ENCODE data around the gene NOC2L.
"Not testable (repeated sequence)": the region's sequence is repeated elsewhere in the genome, so short reads cannot be mapped to it uniquely, and the experiment has no call there.

The NOC2L gene

DNA sequence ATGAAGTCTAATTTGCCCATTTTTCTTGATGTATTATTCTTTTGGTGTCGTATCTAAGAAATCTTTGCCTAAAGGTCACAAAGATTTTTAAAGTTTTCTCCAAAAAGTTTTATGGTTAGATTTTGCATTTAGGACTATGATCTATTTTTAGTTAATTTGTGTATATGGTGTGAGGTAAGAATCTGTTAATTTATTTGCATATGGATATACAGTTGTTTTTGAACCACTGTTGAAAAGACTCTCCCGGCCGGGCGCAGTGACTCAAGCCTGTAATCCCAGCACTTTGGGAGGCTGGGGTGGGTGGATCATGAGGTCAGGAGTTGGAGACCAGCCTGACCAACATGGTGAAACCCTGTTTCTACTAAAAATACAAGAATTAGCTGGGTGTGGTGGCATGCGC, 29.0 kb upstream of the NOC2L start:
- not testable (repeated sequence) for H3K9ac ChIP-seq (ENCODE audit: low read depth, low read length); H3K9me3 ChIP-seq (ENCODE audit: control insufficient read depth, insufficient read depth, low read length); H3K4me1 ChIP-seq (ENCODE audit: control insufficient read depth, insufficient read depth, low read length); H3K36me3 ChIP-seq (ENCODE audit: control insufficient read depth, insufficient read depth, low read length); H3K4me3 ChIP-seq (ENCODE audit: low read depth, low read length)
- peaks cover 59% of the 10 kb centered on the region for H3K27me3 ChIP-seq (ENCODE audit: control insufficient read depth, insufficient read depth, low read length)

- Histone ChIP-seq H3K4me3 (ENCODE audit: low read depth, low read length) (no peak overlapping the region), H3K27me3 (ENCODE audit: control insufficient read depth, insufficient read depth, low read length) (peaks cover 48% of the 10 kb centered on the region), H3K36me3 (ENCODE audit: control insufficient read depth, insufficient read depth, low read length) (no peaks in the 10 kb centered on the region), H3K9ac (ENCODE audit: low read depth, low read length) (no peak overlapping the region), H3K9me3 (ENCODE audit: control insufficient read depth, insufficient read depth, low read length) (no peaks in the 10 kb centered on the region), H3K4me1 (ENCODE audit: control insufficient read depth, insufficient read depth, low read length) (no peaks in the 10 kb centered on the region)
Measured at GRCh38 chr1:985126-985525, 26.1 kb upstream of the NOC2L start.

DNA sequence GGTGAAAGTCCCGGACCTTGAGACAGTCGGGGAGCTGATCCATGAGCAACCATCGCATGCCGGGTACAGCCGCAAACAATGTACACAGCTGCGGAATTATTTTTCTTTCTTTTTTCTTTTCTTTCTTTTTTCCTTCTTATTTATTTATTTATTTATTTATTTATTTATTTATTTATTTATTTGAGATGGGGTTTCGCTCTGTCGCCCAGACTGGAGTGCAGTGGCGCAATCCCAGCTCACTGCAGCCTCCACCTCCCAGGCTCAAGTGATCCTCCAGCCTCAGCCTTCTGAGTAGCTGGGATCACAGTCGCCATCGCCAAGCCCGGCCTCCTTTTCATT, 25.4 kb upstream of the NOC2L start:
- Histone ChIP-seq H3K9ac (ENCODE audit: low read depth, low read length) (no peak overlapping the region), H3K27me3 (ENCODE audit: control insufficient read depth, insufficient read depth, low read length) (peaks cover 47% of the 10 kb centered on the region), H3K36me3 (ENCODE audit: control insufficient read depth, insufficient read depth, low read length) (no peaks in the 10 kb centered on the region), H3K4me1 (ENCODE audit: control insufficient read depth, insufficient read depth, low read length) (no peaks in the 10 kb centered on the region), H3K4me3 (ENCODE audit: low read depth, low read length) (no peak overlapping the region), H3K9me3 (ENCODE audit: control insufficient read depth, insufficient read depth, low read length) (no peaks in the 10 kb centered on the region)

DNA sequence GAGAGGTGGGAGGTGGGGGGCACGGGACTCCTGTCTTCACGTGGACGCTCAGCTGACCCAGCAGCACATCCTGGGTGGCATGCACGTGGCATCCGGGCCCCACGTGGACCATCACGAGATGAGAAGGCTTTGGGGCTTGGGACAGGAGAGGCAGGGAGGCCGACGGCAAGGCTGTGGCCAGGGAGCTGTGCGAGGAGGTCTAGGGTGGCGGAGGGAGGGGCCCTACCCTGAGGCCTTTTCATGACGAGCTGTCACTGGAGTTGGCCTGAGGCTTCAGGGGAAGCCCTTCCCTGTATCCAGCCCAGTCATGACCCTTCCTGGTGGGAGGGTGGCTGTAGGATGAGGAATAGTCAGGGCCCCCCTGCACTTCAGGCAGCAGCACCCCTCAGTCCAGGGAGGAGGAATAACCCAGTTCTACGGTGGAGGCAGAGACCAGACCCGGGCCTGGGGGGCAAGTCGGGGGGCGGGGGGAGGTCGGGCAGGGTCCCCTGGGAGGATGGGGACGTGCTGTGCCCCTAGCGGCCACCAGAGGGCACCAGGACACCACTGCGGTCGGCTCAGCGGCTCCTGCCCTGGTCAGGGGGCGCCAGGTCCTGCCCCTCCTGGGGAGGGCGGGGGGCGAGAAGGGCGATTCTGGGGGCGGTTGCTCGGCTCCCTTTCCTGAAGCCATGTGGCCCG, 24.9 kb upstream of the NOC2L start:
- H3K36me3 ChIP-seq (ENCODE audit: control insufficient read depth, insufficient read depth, low read length) = no peaks in the 10 kb centered on the region
- peaks cover 42% of the 10 kb centered on the region for H3K27me3 ChIP-seq (ENCODE audit: control insufficient read depth, insufficient read depth, low read length)
- H3K4me1 ChIP-seq (ENCODE audit: control insufficient read depth, insufficient read depth, low read length) = no peaks in the 10 kb centered on the region
- H3K9ac ChIP-seq (ENCODE audit: low read depth, low read length) = no peak overlapping the region
- no peaks in the 10 kb centered on the region for H3K9me3 ChIP-seq (ENCODE audit: control insufficient read depth, insufficient read depth, low read length)
- H3K4me3 ChIP-seq (ENCODE audit: low read depth, low read length) = no peak overlapping the region

GRCh38 chr1:982765-983436, 23.8 kb upstream of the NOC2L start:
- Histone ChIP-seq H3K36me3 (ENCODE audit: control insufficient read depth, insufficient read depth, low read length) (no peaks in the 10 kb centered on the region), H3K9ac (ENCODE audit: low read depth, low read length) (no peak overlapping the region), H3K27me3 (ENCODE audit: control insufficient read depth, insufficient read depth, low read length) (peaks cover 34% of the 10 kb centered on the region), H3K4me3 (ENCODE audit: low read depth, low read length) (no peak overlapping the region), H3K4me1 (ENCODE audit: control insufficient read depth, insufficient read depth, low read length) (no peaks in the 10 kb centered on the region), H3K9me3 (ENCODE audit: control insufficient read depth, insufficient read depth, low read length) (no peaks in the 10 kb centered on the region)

- no peaks in the 10 kb centered on the region for H3K36me3 ChIP-seq (ENCODE audit: control insufficient read depth, insufficient read depth, low read length)
- no peaks in the 10 kb centered on the region for H3K9me3 ChIP-seq (ENCODE audit: control insufficient read depth, insufficient read depth, low read length)
- H3K27me3 ChIP-seq (ENCODE audit: control insufficient read depth, insufficient read depth, low read length) = peaks cover 33% of the 10 kb centered on the region
- no peak within 1 kb of the TSS for H3K9ac ChIP-seq (ENCODE audit: low read depth, low read length)
- no peaks in the 10 kb centered on the region for H3K4me1 ChIP-seq (ENCODE audit: control insufficient read depth, insufficient read depth, low read length)
- H3K4me3 ChIP-seq (ENCODE audit: low read depth, low read length) = no peak within 1 kb of the TSS
Measured at GRCh38 chr1:981955-982558, 23.0 kb upstream of the NOC2L start, which contains the start of gene PERM1. TSS of gene PERM1 (minus strand) at chr1:982093. CDS start at chr1:981029, 1,064 bp downstream.

DNA sequence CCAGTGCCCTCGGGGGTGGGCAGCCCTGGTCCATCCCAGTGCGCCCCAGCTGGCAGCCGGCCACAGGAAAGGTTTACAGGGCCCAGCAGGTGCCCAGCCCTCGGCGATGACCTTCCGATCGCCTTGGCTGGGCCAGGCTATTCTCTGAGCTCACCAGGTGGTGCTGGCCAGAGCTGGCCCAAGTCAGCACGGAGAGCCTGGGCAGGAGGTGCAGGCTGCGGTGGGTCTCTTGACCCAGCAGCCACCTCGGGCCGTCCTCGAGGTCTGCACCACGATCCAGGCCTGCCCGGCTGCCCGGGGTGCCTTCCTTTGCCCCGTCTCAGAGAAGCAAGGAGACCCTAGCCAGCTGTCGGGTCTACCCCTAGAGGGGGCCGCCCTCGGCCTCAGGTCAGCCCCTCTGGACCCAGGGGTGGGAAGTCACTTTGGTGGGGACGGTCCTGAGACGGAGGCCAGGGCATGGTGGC, 22.5 kb upstream of the NOC2L start:
- no peaks in the 10 kb centered on the region for H3K36me3 ChIP-seq (ENCODE audit: control insufficient read depth, insufficient read depth, low read length)
- peaks cover 32% of the 10 kb centered on the region for H3K27me3 ChIP-seq (ENCODE audit: control insufficient read depth, insufficient read depth, low read length)
- no peaks in the 10 kb centered on the region for H3K9me3 ChIP-seq (ENCODE audit: control insufficient read depth, insufficient read depth, low read length)
- H3K9ac ChIP-seq (ENCODE audit: low read depth, low read length) = no peak overlapping the region
- no peaks in the 10 kb centered on the region for H3K4me1 ChIP-seq (ENCODE audit: control insufficient read depth, insufficient read depth, low read length)
- no peak overlapping the region for H3K4me3 ChIP-seq (ENCODE audit: low read depth, low read length)

GRCh38 chr1:980602-981395, 21.7 kb upstream of the NOC2L start:
- H3K4me1 ChIP-seq (ENCODE audit: control insufficient read depth, insufficient read depth, low read length) = peaks cover under 1% of the 10 kb centered on the region
- H3K4me3 ChIP-seq (ENCODE audit: low read depth, low read length) = no peak overlapping the region
- H3K9ac ChIP-seq (ENCODE audit: low read depth, low read length) = no peak overlapping the region
- peaks cover 28% of the 10 kb centered on the region for H3K27me3 ChIP-seq (ENCODE audit: control insufficient read depth, insufficient read depth, low read length)
- H3K36me3 ChIP-seq (ENCODE audit: control insufficient read depth, insufficient read depth, low read length) = no peaks in the 10 kb centered on the region
- H3K9me3 ChIP-seq (ENCODE audit: control insufficient read depth, insufficient read depth, low read length) = no peaks in the 10 kb centered on the region

GRCh38 chr1:980137-980571, 21.1 kb upstream of the NOC2L start:
- Histone ChIP-seq H3K36me3 (ENCODE audit: control insufficient read depth, insufficient read depth, low read length) (no peaks in the 10 kb centered on the region), H3K9ac (ENCODE audit: low read depth, low read length) (no peak overlapping the region), H3K4me1 (ENCODE audit: control insufficient read depth, insufficient read depth, low read length) (peaks cover 2% of the 10 kb centered on the region), H3K4me3 (ENCODE audit: low read depth, low read length) (no peak overlapping the region), H3K9me3 (ENCODE audit: control insufficient read depth, insufficient read depth, low read length) (no peaks in the 10 kb centered on the region), H3K27me3 (ENCODE audit: control insufficient read depth, insufficient read depth, low read length) (peaks cover 22% of the 10 kb centered on the region)

DNA sequence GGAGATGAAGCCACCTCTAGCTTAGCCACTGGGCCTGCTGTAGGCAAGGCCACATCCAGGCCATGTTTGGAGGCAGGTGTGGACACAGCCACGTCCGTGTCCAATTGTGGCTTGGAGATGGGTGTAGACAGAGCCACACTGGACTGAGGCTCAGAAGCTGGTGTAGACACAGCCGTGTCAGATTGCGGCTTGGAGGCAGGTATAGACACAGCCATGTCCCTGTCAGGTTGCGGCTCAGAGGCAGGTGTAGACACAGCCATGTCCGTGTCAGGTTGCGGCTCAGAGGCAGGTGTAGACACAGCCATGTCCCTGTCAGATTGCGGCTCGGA, 20.7 kb upstream of the NOC2L start:
- Histone ChIP-seq H3K36me3 (ENCODE audit: control insufficient read depth, insufficient read depth, low read length) (no peaks in the 10 kb centered on the region), H3K9me3 (ENCODE audit: control insufficient read depth, insufficient read depth, low read length) (no peaks in the 10 kb centered on the region), H3K9ac (ENCODE audit: low read depth, low read length) (no peak overlapping the region), H3K4me1 (ENCODE audit: control insufficient read depth, insufficient read depth, low read length) (peaks cover 2% of the 10 kb centered on the region), H3K4me3 (ENCODE audit: low read depth, low read length) (no peak overlapping the region), H3K27me3 (ENCODE audit: control insufficient read depth, insufficient read depth, low read length) (peaks cover 19% of the 10 kb centered on the region)

DNA sequence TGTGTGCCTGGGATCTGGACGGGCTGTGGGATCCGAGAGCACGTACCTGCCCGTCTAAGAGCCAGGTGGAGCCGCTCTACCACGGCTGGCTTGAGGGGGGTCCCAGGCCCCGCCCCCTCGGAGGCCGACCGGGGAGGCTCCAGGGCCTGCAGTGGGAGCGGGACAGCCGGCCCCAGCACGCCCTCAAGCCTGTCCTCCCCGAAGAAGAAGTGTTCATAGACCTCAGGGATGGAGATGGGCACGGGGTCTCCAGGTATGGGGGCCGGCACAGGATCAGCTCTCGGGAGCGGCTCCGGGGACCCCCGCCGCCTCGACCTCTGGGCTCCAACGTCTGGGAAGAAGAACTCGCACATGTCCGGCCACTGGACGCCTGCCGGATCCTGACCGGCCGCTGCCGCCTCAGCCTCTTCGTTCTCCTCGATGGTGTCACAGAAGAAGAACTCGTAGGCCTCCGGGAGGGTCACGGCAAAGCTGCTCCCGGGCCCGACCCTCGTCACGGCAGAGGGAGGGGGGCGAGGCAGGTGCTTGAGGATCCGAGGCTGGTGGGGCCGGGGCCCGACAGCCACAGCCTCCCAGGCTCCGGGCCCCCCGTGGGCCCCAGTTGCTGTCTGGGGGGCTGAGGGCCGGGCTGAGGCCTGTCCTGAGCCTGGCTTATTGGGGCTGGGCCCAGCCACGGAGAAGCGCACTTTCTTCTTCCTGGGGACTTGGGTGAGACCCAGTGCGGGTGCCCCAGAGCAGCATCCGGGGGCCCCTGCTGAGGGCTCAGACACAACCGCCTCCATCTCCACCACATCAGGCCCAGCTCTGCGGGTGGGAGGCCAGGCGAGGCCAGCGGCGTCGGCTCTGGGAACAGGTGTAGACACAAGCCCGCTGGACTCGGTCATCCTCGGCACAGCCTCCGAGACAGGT, 20.0 kb upstream of the NOC2L start:
- peaks cover 2% of the 10 kb centered on the region for H3K4me1 ChIP-seq (ENCODE audit: control insufficient read depth, insufficient read depth, low read length)
- no peak overlapping the region for H3K4me3 ChIP-seq (ENCODE audit: low read depth, low read length)
- H3K36me3 ChIP-seq (ENCODE audit: control insufficient read depth, insufficient read depth, low read length) = no peaks in the 10 kb centered on the region
- no peak overlapping the region for H3K9ac ChIP-seq (ENCODE audit: low read depth, low read length)
- peaks cover 22% of the 10 kb centered on the region for H3K27me3 ChIP-seq (ENCODE audit: control insufficient read depth, insufficient read depth, low read length)
- no peaks in the 10 kb centered on the region for H3K9me3 ChIP-seq (ENCODE audit: control insufficient read depth, insufficient read depth, low read length)

Measured in iPS-15b (cell line).